ENCODE results near the gene CBX1. TPM values are rescaled to one million over a fixed set of nuclear protein-coding genes. Genes with fewer than 3 reads are reported as not detected.

CBX1 gene
- total and polyA plus RNA-seq, 12 donors, result 13.2 to 56.3 (median 37.3) TPM

DNA sequence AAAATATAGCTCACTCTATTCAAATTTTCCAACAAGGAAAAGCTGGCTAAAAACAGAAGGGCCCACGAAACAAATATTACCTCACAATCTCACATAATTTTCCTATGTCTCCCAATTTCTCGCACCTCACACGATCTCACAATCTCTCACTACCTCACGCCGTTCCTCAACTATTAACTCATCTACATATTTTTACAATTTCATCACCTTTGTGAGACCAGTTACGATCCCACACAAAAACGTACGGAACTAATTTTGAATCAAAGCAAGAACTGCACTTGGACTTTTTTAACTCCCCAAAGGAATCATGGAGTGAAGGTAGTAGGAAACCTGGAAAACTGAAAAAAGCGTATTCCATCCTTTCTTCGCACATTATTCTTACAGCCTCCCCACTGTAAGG is 1.1 kb downstream of the CBX1 start:
- H3K27me3 ChIP-seq, result no peaks in the 10 kb centered on the region
- H3K4me1 ChIP-seq (replicated peaks in 1 of 2), result peaks cover 0 to 18% of the 10 kb centered on the region in 2 donors
- H3K9me3 ChIP-seq (replicated peaks in 1 of 3), result no peaks in the 10 kb centered on the region
- no peak for DNase-seq
- TF ChIP-seq, protein P1, sequence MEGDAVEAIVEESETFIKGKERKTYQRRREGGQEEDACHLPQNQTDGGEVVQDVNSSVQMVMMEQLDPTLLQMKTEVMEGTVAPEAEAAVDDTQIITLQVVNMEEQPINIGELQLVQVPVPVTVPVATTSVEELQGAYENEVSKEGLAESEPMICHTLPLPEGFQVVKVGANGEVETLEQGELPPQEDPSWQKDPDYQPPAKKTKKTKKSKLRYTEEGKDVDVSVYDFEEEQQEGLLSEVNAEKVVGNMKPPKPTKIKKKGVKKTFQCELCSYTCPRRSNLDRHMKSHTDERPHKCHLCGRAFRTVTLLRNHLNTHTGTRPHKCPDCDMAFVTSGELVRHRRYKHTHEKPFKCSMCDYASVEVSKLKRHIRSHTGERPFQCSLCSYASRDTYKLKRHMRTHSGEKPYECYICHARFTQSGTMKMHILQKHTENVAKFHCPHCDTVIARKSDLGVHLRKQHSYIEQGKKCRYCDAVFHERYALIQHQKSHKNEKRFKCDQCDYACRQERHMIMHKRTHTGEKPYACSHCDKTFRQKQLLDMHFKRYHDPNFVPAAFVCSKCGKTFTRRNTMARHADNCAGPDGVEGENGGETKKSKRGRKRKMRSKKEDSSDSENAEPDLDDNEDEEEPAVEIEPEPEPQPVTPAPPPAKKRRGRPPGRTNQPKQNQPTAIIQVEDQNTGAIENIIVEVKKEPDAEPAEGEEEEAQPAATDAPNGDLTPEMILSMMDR (IDR thresholded peaks at IDR 0.05), result no peak
- TF ChIP-seq POLR2A (IDR thresholded peaks at IDR 0.05), result no peak
- H3K27ac ChIP-seq, result peak overlapping the region in 3 of 5 donors; percentile 72 to 86 (median 82)
- 38 to 47% (median 41%) methylated on average over 10 of the region's 10 CpGs for WGBS, 4 donors
- no peaks in the 10 kb centered on the region for H3K36me3 ChIP-seq (replicated peaks in 1 of 2)
- intact Hi-C loops (cut with DNase I), result no loop called here
- peak overlapping the region in 2 of 4 donors; percentile 76 to 82 for H3K4me3 ChIP-seq

DNA sequence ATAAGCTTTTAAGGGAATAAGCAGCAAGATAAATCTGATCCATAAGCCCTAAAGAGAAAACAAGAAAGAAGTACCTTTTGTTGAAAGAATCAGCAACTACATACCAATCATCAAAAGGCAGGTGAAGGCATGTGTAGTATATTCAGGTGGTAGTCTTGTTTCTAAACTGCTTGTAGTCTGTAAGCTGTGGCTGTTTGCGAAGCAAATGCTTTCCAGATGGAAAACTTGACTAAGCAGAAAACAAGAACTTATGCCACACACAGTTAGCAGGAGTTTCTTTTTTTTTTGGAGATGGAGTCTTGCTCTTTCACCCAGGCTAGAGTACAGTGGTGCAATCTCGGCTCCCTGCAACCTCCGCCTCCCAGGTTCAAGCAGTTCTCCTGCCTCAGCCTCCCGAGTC is 5.7 kb downstream of the CBX1 start:
- Histone ChIP-seq H3K27me3 (no peaks in the 10 kb centered on the region), H3K4me3 (no peak overlapping the region), H3K27ac (no peak overlapping the region), H3K4me1 (replicated peaks in 1 of 2) (peaks cover 0 to 12% of the 10 kb centered on the region in 2 donors), H3K36me3 (replicated peaks in 1 of 2) (no peaks in the 10 kb centered on the region), H3K9me3 (replicated peaks in 1 of 3) (no peaks in the 10 kb centered on the region)
- no peak for TF ChIP-seq POLR2A (IDR thresholded peaks at IDR 0.05)
- TF ChIP-seq, protein P1 (IDR thresholded peaks at IDR 0.05), result no peak
- DNase-seq, result no peak
- 84 to 96% (median 90%) methylated on average over 4 of the region's 4 CpGs for WGBS, 4 donors
- intact Hi-C loops (cut with DNase I), result no loop called here

DNA sequence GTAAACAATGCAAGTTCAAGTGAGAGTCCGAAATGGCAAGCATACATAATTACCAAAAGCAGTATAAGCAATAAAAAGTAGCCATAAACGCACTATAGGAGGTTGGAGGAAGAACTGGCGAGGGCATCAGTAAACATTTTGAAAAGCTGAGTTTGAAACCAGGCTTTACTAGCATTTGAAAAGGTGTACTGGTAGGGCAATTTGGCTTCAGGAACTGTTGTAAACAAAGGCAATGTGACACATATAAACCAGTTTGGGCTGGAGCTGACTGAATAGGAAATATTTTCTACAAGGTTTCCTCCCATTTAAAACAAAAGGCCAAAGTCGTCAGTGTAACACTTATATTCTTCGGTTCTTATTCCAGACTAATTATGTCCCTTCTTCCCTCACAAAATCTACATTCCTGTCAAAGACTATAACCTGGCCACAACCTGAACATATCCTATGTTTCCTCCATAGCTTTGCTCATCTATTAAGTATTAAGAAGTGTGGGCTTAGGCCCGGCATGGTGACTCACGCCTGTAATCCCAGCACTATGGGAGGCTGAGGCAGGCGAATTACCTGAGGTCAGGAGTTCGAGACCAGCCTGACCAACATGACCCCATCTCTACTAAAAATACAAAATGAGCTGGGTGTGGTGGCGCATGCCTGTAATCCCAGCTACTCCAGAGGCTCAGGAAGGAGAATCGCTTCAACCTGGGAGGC is 7.8 kb downstream of the CBX1 start:
- no peak overlapping the region for H3K4me3 ChIP-seq
- intact Hi-C loops (cut with DNase I), result no loop called here
- 90 to 94% (median 91%) methylated on average over 10 to 11 of the region's 11 CpGs for WGBS, 4 donors
- H3K27ac ChIP-seq, result no peak overlapping the region
- H3K27me3 ChIP-seq, result no peaks in the 10 kb centered on the region
- TF ChIP-seq, protein P1 (IDR thresholded peaks at IDR 0.05), result no peak
- no peak for TF ChIP-seq POLR2A (IDR thresholded peaks at IDR 0.05)
- no peaks in the 10 kb centered on the region for H3K9me3 ChIP-seq (replicated peaks in 1 of 3)
- no peak for DNase-seq
- H3K4me1 ChIP-seq (replicated peaks in 1 of 2), result no peaks in the 10 kb centered on the region
- H3K36me3 ChIP-seq (replicated peaks in 1 of 2), result no peaks in the 10 kb centered on the region

DNA sequence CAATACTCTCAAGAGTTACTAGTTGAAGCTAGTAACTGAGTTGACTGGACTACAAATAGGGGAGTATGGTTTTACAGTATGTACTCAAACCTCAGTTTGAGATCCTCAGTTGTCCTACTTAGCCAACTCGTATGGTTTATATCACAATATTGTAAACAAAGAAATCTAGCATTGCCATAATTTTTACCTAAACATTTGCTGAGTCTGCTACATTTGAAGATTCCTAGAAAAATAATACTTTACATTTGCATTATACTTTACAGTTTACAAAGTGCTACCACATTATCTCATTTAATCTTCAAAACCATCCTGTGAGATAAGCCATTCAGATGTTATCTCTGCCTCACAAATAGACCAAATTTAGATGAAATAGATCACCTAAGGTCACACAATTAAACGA is 16.3 kb downstream of the CBX1 start:
- peaks cover 7 to 15% of the 10 kb centered on the region in 2 donors for H3K4me1 ChIP-seq (replicated peaks in 1 of 2)
- H3K27me3 ChIP-seq, result no peaks in the 10 kb centered on the region
- no peak for DNase-seq
- no peak for TF ChIP-seq POLR2A (IDR thresholded peaks at IDR 0.05)
- TF ChIP-seq, protein P1 (IDR thresholded peaks at IDR 0.05), result no peak
- no peaks in the 10 kb centered on the region for H3K9me3 ChIP-seq (replicated peaks in 1 of 3)
- H3K27ac ChIP-seq, result no peak overlapping the region
- no peaks in the 10 kb centered on the region for H3K36me3 ChIP-seq (replicated peaks in 1 of 2)
- H3K4me3 ChIP-seq, result no peak overlapping the region
- intact Hi-C loops (cut with DNase I), result loop anchor here in 1 of 2 donors (5.0 kb wide), 1 partner anchor 42 kb away; no protein-coding TSS in a partner anchor
- WGBS, 4 donors, result 49 to 52% (median 51%) methylated on average over 2 of the region's 2 CpGs
